Cardiac fibroblast (primary cell): ENCODE data around the gene ST6GALNAC5.
A peak's percentile ranks its signal among the peaks of the same experiment; 100 is the strongest.
"Not testable (repeated sequence)": the region's sequence is repeated elsewhere in the genome, so short reads cannot be mapped to it uniquely, and the experiment has no call there.

Source experiments
- DNase-seq, 2 donors: peaks; one replicate each; pipeline versions ENCODE4 v3.0.0 to v3.0.0-alpha.2; 2010; ENCODE audit warnings: low read depth in 2 of 2
- H3K4me3 ChIP-seq, 2 donors: replicated peaks in 1 of 2; 1 replicate in 1 of 2; 2 replicates in 1 of 2; pipeline ENCODE4 v1.5.1; 2011; ENCODE audit warnings: low read depth in 2 of 2, low read length in 2 of 2, mild to moderate bottlenecking in 2 of 2, moderate library complexity in 1 of 2
- CTCF ChIP-seq: IDR thresholded peaks from one replicate; pipeline ENCODE4 v1.5.1; 2011; ENCODE audit warnings: low read depth, mild to moderate bottlenecking, low read length, inconsistent platforms

ST6GALNAC5 gene

DNA sequence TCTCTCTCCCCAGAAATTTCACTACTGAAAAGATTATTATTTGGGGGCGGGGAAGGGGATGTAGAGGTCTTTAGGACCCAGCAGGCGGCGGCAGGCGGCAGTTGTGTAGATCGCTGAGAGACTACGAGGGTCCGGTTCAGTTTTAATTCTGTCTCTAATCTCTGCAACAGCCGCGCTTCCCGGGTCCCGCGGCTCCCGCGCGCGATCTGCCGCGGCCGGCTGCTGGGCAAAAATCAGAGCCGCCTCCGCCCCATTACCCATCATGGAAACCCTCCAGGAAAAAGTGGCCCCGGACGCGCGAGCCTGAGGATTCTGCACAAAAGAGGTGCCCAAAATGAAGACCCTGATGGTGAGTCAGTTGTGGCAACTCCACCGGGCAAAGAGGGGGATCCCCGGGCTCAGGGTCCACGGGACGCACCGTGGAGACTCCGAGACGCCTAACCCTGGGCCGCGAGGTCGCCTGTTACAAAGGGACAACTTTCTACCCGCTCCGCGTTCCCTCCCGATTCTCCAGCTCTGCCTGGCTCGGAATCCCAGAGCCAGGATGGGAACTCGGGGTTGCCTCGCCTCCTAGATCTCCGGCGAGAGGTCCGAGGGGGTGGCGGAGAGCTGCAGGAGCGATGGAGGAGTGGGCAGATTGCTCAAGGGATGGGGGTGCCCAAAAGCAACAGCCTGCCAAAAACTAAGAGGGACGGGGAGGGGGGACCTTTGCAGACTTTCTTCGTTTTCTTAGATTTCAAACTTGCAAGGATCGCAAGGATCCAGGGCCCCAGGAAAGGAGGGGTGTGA lies at the start of gene ST6GALNAC5:
Gene ST6GALNAC5, plus strand, starts transcription at position 139 of the 789 bp plus-strand sequence.
- TF ChIP-seq CTCF = no peak
- peak within 1 kb of the TSS; percentile 36 for H3K4me3 ChIP-seq
- peak; percentile 11 to 19 for DNase-seq

- no peak for DNase-seq
- H3K4me3 ChIP-seq = no peak overlapping the region
- TF ChIP-seq CTCF = no peak
Measured at GRCh38 chr1:76820028-76820427, 47.3 kb upstream of the ST6GALNAC5 start.

- not testable (repeated sequence) for H3K4me3 ChIP-seq, DNase-seq
Measured at GRCh38 chr1:76822961-76823360, 44.3 kb upstream of the ST6GALNAC5 start.

DNA sequence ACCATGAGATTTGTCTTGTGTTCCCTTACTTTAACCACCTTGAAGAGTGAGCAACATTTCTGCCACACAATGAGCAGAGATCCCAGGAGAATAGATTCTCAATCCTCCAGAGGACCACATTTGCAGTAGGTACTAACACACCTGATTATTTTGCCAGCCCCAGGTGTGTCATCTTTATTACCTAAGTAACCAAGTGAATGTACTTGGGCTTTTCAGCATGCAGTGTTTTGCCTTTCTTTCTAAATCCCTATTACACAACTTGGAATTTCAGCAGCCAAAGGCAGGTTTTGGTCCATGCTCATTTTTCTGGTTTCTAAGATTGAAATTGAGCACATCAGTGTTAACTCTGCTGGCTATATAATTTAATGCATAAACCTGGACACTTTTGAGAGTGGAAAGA lies 43.2 kb upstream of the ST6GALNAC5 start:
- no peak for DNase-seq
- H3K4me3 ChIP-seq = no peak overlapping the region
- TF ChIP-seq CTCF = no peak

GRCh38 chr1:76826072-76826845 lies 41.0 kb upstream of the ST6GALNAC5 start:
- no peak overlapping the region for H3K4me3 ChIP-seq
- no peak for TF ChIP-seq CTCF
- peak; percentile 5 to 60 for DNase-seq

DNA sequence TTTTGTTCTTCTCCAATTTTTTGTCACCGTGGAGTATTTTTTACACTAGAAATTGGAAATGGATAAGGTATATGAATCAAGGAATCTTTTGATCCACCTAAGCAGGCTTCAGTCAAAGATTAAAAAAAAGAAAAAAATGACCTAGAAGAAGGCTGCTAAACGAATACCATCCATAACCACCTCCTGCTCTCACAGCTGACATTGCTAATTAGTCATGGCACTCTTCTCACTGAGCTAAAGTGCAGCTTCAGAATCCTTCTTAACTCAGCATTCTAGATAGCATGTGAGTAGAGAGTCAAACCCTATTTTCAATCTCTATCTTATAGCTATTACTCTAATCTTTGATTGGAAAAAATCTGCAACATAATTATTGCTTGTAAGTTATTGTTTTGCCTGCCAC lies 40.2 kb upstream of the ST6GALNAC5 start:
- DNase-seq = no peak
- no peak for TF ChIP-seq CTCF
- no peak overlapping the region for H3K4me3 ChIP-seq

GRCh38 chr1:76830373-76830772 lies 36.9 kb upstream of the ST6GALNAC5 start:
- H3K4me3 ChIP-seq = no peak overlapping the region
- no peak for TF ChIP-seq CTCF
- peak; percentile 14 to 15 for DNase-seq
